GM19035 (cell line): ENCODE measurements around the gene TBC1D21.

Experiments
- ATAC-seq: cut with Tn5 transposase; IDR thresholded peaks from one replicate; pipeline ENCODE4 v1.9.1; 2021; ENCODE audit not compliant: unreplicated experiment

The TBC1D21 gene

GRCh38 chr15:73888224-73889041 is 15.1 kb downstream of the TBC1D21 start:
- ATAC-seq, result no peak

DNA sequence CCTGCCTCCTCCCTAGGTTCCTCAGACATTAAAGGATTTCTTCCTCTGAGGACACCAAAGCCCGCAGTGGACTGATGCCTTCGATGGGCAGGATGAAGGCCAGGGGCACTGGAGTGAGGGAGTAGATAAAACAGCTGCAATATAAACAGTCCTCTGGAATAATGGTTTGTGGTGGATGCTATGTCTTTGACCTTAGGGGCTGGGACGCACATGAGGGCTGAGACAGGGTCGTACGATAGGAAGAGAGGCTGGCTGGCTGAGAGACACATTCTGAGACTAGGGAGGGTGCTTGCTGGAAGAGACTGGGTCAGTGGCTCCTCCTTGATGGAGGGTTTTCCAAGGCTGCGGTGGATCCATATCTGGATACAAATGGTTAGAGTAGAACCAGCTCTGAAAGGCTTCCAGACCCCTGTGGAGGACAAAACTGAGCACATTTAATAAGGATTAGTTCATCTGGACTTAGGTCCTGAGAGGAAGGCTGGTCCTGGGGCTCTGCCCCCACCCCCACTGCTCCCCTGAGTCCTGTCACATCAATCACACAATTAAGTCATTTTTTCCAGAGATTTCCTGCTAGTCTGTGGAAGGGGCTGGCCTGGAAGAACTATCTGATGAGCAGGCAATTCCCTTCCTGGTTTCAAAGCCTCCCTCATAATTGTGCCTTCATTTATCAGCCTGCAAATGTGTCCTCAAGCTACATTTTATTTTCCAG is 15.8 kb downstream of the TBC1D21 start:
- ATAC-seq, result no peak

GRCh38 chr15:73889762-73890124 is 16.4 kb downstream of the TBC1D21 start:
- ATAC-seq, result no peak

DNA sequence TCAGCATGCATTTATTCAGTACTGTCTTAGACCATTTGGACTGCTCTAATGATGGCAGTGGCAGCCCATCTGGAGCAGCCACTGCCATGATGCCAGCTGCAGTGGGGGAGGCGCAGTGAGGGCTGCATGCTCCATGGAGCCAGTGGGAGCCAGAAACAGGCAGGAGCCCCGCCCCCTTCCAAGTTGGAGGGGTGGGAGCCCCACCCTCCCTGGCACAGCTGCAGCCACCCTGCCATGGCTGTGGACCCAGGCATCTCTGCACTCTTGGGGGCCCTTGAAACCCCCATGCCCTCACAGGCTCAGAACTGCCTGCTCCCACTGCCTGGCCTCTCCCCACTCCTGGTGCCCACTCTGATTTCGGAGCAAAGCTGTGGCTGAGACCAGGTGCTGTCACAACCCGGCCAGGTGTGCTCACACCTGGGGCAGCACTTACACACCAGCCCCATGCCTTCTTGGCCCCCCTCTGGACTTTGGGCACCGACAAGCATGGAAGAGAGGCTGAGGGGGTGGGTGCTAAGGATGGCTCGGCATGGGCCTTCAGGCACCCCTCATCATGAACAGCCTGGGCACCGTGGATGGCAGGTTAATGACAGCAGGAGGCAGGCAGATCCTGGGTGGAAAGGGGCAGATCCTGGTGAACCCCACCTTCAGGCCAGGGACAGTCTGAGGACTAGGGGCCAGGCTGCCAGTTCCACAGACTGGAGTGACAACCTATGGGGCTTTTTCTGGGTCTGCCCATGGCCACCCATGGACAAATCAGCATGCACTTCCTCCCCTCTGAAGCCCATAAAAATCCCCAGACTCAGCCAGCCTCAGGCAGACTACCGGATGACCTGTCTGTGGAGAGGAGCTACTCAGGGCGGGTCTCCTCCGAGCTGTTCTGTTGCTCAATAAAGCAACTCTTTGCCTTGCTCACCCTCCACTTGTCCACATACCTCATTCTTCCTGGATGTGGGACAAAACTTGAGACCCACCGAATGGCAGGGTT is 18.3 kb downstream of the TBC1D21 start:
- ATAC-seq, result no peak

GRCh38 chr15:73892446-73893226 is 19.3 kb downstream of the TBC1D21 start:
- ATAC-seq, result no peak

- ATAC-seq, result no peak
These were observed 20.9 kb downstream of the TBC1D21 start for GRCh38 chr15:73894133-73894814.

GRCh38 chr15:73897441-73898261 is 24.3 kb downstream of the TBC1D21 start:
- ATAC-seq, result no peak

GRCh38 chr15:73899197-73900094 is 26.1 kb downstream of the TBC1D21 start:
- no peak for ATAC-seq

- ATAC-seq, result no peak
These were observed 26.8 kb downstream of the TBC1D21 start for GRCh38 chr15:73900095-73900712.

- ATAC-seq, result no peak
These were observed 27.9 kb downstream of the TBC1D21 start for GRCh38 chr15:73901126-73901810.

GRCh38 chr15:73902121-73903020 is 29.0 kb downstream of the TBC1D21 start:
- ATAC-seq, result no peak

DNA sequence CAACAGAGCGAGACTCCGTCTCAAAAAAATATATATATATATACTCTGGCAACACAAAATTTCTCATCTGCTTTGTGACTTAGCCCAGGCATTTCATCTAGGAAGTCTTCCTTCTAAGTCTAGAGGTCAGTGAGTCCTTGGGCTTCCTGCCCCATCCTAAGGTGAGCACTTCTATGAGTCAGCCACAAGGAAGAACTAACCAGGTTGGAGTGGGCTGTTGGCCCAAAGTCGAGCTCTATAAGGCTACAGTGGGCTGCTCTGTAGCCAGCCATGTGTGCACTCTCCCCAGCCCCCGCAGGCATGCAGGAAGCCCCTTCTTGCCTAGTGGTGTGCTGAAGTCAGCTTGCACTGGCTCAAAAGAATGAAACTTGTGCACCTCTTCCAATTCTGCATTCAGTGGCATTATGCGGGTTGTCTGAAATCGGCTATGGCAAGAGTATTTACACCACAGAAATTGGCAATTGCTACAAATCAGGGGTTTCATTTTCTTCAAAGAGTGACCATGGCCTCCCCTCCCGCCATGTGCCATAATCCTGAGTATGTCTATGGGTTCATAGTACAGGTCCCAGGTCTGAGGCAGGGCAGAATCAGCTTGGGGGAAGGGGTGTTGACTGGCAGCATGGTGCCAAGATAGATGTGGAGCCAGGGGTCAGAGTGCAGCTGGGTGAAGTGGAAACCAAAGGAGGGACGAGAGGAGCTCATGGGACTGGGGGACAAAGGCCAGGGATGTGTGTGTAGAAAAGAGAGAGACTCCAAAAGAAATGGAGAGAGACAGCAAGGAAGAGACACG is 30.9 kb downstream of the TBC1D21 start:
- no peak for ATAC-seq

DNA sequence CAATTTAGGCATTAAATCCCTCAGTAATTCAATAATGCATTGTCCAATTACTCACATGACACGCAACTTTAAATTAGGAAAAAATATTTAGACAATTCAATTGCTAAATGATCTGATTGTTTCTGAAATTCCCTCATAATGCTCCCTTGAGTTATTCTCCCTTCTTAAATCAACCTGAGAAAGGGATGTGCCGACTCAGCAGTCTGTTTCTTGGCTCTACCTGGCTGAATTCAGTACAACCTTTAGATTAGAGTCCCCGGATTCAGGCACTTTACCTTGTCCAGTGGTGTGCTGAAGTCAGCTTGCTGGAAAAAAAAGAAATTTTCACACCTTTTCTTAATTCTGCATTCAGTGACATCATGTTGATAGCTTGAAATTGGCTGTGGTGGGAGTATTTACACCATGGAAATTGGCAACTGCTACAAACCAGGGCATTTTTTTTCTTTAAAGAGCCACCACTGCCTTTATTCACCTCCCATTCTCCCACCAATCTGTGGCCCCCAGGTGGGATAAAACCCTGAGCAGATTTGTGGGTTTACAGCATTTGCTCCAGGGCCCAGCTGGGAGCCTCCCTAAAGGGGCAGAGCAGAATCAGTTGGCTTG is 32.0 kb downstream of the TBC1D21 start:
- ATAC-seq, result no peak

DNA sequence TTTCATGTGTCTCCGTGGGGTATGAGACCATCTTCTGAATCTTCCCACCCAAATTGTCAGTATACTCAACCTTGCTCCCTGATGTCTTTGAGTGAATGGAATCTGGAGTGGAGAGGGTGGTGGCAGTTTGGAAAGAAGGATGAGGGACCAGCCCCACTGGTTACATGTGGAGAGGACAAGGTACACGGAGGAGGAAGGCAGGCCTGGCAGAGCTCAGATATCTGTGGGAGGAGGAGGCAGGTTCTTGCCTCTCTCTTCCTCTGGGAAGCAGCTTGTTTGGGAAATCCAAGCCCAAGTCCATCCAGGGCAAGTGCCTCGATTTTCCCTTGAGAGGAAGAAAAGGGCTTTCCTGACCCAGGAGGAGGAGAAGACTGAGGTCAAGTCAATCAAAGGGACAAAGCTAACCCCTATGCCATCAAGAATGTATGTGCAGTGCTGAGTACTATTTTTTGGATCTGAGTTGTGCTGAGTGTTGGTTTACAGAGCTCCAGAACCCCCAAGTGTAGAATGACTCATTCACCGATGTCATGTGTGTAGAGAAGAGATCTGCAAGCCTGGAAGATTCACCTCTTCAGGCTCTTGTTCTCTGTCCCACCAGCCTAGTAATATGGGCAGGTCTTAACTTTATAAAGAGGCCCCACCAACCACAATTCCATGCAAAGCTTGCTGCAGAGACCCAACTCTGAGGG is 33.1 kb downstream of the TBC1D21 start:
- no peak for ATAC-seq
